ENCODE data around the gene CC2D2B. TPM values are rescaled to one million over a fixed set of nuclear protein-coding genes. Genes with fewer than 3 reads are reported as not detected.
A peak's percentile ranks its signal among the peaks of the same experiment; 100 is the strongest.

The CC2D2B gene
- total RNA-seq, 2 experiments from 2014 or later: not detected

- DNase-seq: no peak
- peaks cover 32% of the 10 kb centered on the region for H3K36me3 Mint-ChIP-seq
- no peak overlapping the region for H3K4me3 Mint-ChIP-seq
- peaks cover 26% of the 10 kb centered on the region for H3K4me1 Mint-ChIP-seq
- no peak overlapping the region for H3K27ac Mint-ChIP-seq
- no peaks in the 10 kb centered on the region for H3K27me3 Mint-ChIP-seq
- H3K9me3 Mint-ChIP-seq: no peaks in the 10 kb centered on the region
Observed at GRCh38 chr10:96061232-96061631, 153.5 kb downstream of the CC2D2B start.

- Mint-ChIP-seq H3K9me3 (no peaks in the 10 kb centered on the region), H3K36me3 (peaks cover 4% of the 10 kb centered on the region), H3K4me1 (peaks cover 14% of the 10 kb centered on the region), H3K27me3 (no peaks in the 10 kb centered on the region), H3K27ac (no peak overlapping the region), H3K4me3 (no peak overlapping the region)
- DNase-seq: no peak
Observed at GRCh38 chr10:96072674-96073073, 164.9 kb downstream of the CC2D2B start.

- H3K27ac Mint-ChIP-seq: peak overlapping the region; percentile 59
- H3K36me3 Mint-ChIP-seq: peaks cover 7% of the 10 kb centered on the region
Observed at GRCh38 chr10:96073722-96074121, 165.9 kb downstream of the CC2D2B start.

GRCh38 chr10:96074776-96075175 is 167.0 kb downstream of the CC2D2B start:
- Mint-ChIP-seq H3K36me3 (peaks cover 8% of the 10 kb centered on the region), H3K9me3 (no peaks in the 10 kb centered on the region), H3K4me1 (peaks cover 17% of the 10 kb centered on the region), H3K4me3 (no peak overlapping the region), H3K27me3 (no peaks in the 10 kb centered on the region), H3K27ac (no peak overlapping the region)
- no peak for DNase-seq

More at GRCh38 chr10:96073722-96074121, 165.9 kb downstream of the CC2D2B start:
- Mint-ChIP-seq H3K4me1 (peaks cover 14% of the 10 kb centered on the region), H3K4me3 (no peak overlapping the region), H3K27me3 (no peaks in the 10 kb centered on the region), H3K9me3 (no peaks in the 10 kb centered on the region)
- DNase-seq: peak; percentile 11

GRCh38 chr10:96075977-96076376 is 168.2 kb downstream of the CC2D2B start:
- no peak overlapping the region for H3K27ac Mint-ChIP-seq
- no peaks in the 10 kb centered on the region for H3K9me3 Mint-ChIP-seq
- no peaks in the 10 kb centered on the region for H3K27me3 Mint-ChIP-seq
- H3K4me1 Mint-ChIP-seq: peaks cover 17% of the 10 kb centered on the region
- DNase-seq: no peak
- no peak overlapping the region for H3K4me3 Mint-ChIP-seq
- peaks cover 9% of the 10 kb centered on the region for H3K36me3 Mint-ChIP-seq

- Mint-ChIP-seq H3K27me3 (no peaks in the 10 kb centered on the region), H3K4me1 (peaks cover 16% of the 10 kb centered on the region), H3K4me3 (no peak overlapping the region), H3K27ac (no peak overlapping the region), H3K9me3 (no peaks in the 10 kb centered on the region), H3K36me3 (peaks cover 11% of the 10 kb centered on the region)
- no peak for DNase-seq
Observed at GRCh38 chr10:96077156-96077555, 169.4 kb downstream of the CC2D2B start.

- DNase-seq: no peak
- Mint-ChIP-seq H3K4me1 (peaks cover 3% of the 10 kb centered on the region), H3K4me3 (no peak overlapping the region), H3K36me3 (peaks cover 18% of the 10 kb centered on the region), H3K9me3 (no peaks in the 10 kb centered on the region), H3K27me3 (no peaks in the 10 kb centered on the region), H3K27ac (no peak overlapping the region)
Observed at GRCh38 chr10:96082153-96082552, 174.4 kb downstream of the CC2D2B start.

Other genes starting within 250 kb of the CC2D2B start
- gene TCTN3, start 214.0 kb upstream of the CC2D2B start, total RNA-seq: 10 to 100 TPM; 25.2 to 26.2 TPM
- gene ENTPD1, start 151.8 kb upstream of the CC2D2B start, total RNA-seq: under 1 TPM; 0.64 to 0.99 TPM
- gene CCNJ, start 135.6 kb downstream of the CC2D2B start, total RNA-seq: 1 to 10 TPM; 6.8 to 7.8 TPM
- 10 to 100 TPM; 13.0 to 14.1 TPM for gene ZNF518A, start 222.3 kb downstream of the CC2D2B start, total RNA-seq